Pancreas (tissue), 10 donors: Measurements from ENCODE around the gene FBXO33. TPM values are rescaled to one million over a fixed set of nuclear protein-coding genes. Genes with fewer than 3 reads are reported as not detected.

Source experiments
- ATAC-seq, 4 donors: fragments of 200-7000 bp; cut with Tn5 transposase; one replicate each; pipeline versions ENCODE4 v1.8.0 to v1.9.1; 2020; ENCODE audit warnings: mild to moderate bottlenecking in 4 of 4, moderate library complexity in 4 of 4
- DNase-seq, 6 donors: peaks; one replicate each; pipeline ENCODE4 v3.0.0-alpha.2; 2020
- FAIRE-seq: peaks from 2 replicates; lab custom pipeline; 2012; peaks lifted over from hg19 to GRCh38; lab: Jason Lieb, UNC
- H3K27ac ChIP-seq, 4 donors: fragments of 200-600 bp; sonication (generic); 1 replicate in 3 of 4; 2 replicates in 1 of 4; pipeline versions ENCODE4 v1.5.0 to v1.8.0; 2020
- H3K27me3 ChIP-seq, 4 donors: fragments of 200-600 bp; one replicate each; pipeline ENCODE4 v1.8.0; 2021
- H3K36me3 ChIP-seq, 3 donors: fragments of 200-600 bp; sonication (generic) in 1 of 3; one replicate each; pipeline versions ENCODE4 v1.5.0 to v1.8.0; 2020 to 2021
- H3K4me1 ChIP-seq, 3 donors: fragments of 200-600 bp; one replicate each; pipeline ENCODE4 v1.8.0; 2021
- H3K4me3 ChIP-seq, 4 donors: fragments of 200-600 bp; sonication (generic) in 2 of 4; one replicate each; pipeline versions ENCODE4 v1.5.0 to v1.8.0; 2020 to 2021
- H3K9me3 ChIP-seq, 4 donors: fragments of 200-600 bp; one replicate each; pipeline ENCODE4 v1.8.0; 2021
- CTCF ChIP-seq, 4 donors: fragments of 200-600 bp; sonication (generic) in 3 of 4; IDR thresholded peaks; one replicate each; pipeline versions ENCODE4 v1.5.0 to v1.8.0; 2021; ENCODE audit warnings: antibody characterized with exemption in 4 of 4
- WGBS, 2 donors: extraction: QIAGEN DNeasy Blood & Tissue Kit; methylation state at CpG; one replicate each; pipeline ENCODE4 v1.1.7; 2013; 5-methylcytosine and 5-hydroxymethylcytosine counted together
- intact Hi-C, 3 donors: fragments of 100-400 bp; cut with DNase I; formaldehyde crosslinking; loops; one replicate each; pipeline versions ENCODE4 v1.11.1 to v1.14.2; 2022
- polyA plus RNA-seq, 2 donors: library from polyadenylated mRNA; stranded (reverse); fragments of 200-250 nt; gene quantifications; one replicate each; pipeline ENCODE4 v1.2.3, GENCODE V29; 2013
- total RNA-seq, 6 donors: library from RNA; stranded (reverse); fragmentation: NEBNext Ultra II Directional in 4 of 6; extraction: Animal tissue kit (Norgen Biotek cat#: 25700) in 4 of 6; gene quantifications; one replicate each; pipeline versions ENCODE4 v1.2.1 to v1.2.4, GENCODE V29; 2021 to 2023
- donor health status: healthy with polysubstance abuse.
- donor health status: DM: no; HTN: no; CAD: no; lungs with moderate emphysema.
- donor health status: DM: no; HTN: no; CAD: no.
- donor health status: control.
- donor health status: control.
- donor health status: Bipolar disorder and iron deficiency.
- donor health status: DM: yes; HTN: yes; CAD: no.
- donor health status: DM: no; HTN: no; CAD: no.
- donor health status: DM: no; HTN: no; CAD: no.
- donor health status: DM: yes; HTN: yes; CAD: no.

Gene FBXO33
- total and polyA plus RNA-seq, 8 donors = 2.1 to 6.9 (median 4.8) TPM

GRCh38 chr14:39383741-39384140 lies 48.5 kb downstream of the FBXO33 start:
- no peaks in the 10 kb centered on the region for H3K9me3 ChIP-seq
- no peaks in the 10 kb centered on the region for H3K27me3 ChIP-seq
- no peaks in the 10 kb centered on the region for H3K36me3 ChIP-seq
- intact Hi-C loops = no loop called here
- no peak for ATAC-seq
- no peak for DNase-seq
- no peaks in the 10 kb centered on the region for H3K4me1 ChIP-seq
- no peak for TF ChIP-seq CTCF (IDR thresholded peaks at IDR 0.05)
- FAIRE-seq = no peak
- no peak overlapping the region for H3K27ac ChIP-seq
- no peak overlapping the region for H3K4me3 ChIP-seq
- WGBS, 2 donors = 69 to 89% methylated on average over 1 of the region's 1 CpG

- Histone ChIP-seq H3K27ac (no peak overlapping the region), H3K36me3 (no peaks in the 10 kb centered on the region), H3K4me3 (no peak overlapping the region), H3K9me3 (no peaks in the 10 kb centered on the region), H3K27me3 (no peaks in the 10 kb centered on the region), H3K4me1 (no peaks in the 10 kb centered on the region)
- TF ChIP-seq CTCF (IDR thresholded peaks at IDR 0.05) = no peak
- DNase-seq (no peak), ATAC-seq (no peak), FAIRE-seq (no peak)
- intact Hi-C loops = no loop called here
- WGBS, 2 donors = 91 to 93% methylated on average over 1 of the region's 1 CpG
Measured at GRCh38 chr14:39383026-39383660, 49.1 kb downstream of the FBXO33 start.

- ATAC-seq (no peak), DNase-seq (no peak), FAIRE-seq (no peak)
- TF ChIP-seq CTCF (IDR thresholded peaks at IDR 0.05) = no peak
- H3K27ac ChIP-seq = no peak overlapping the region
- intact Hi-C loops = no loop called here
- H3K36me3 ChIP-seq = no peaks in the 10 kb centered on the region
- no peak overlapping the region for H3K4me3 ChIP-seq
- no peaks in the 10 kb centered on the region for H3K9me3 ChIP-seq
- no peaks in the 10 kb centered on the region for H3K27me3 ChIP-seq
- no peaks in the 10 kb centered on the region for H3K4me1 ChIP-seq
- WGBS, 2 donors = 46 to 58% methylated on average over 3 of the region's 3 CpGs
Measured at GRCh38 chr14:39382463-39382862, 49.8 kb downstream of the FBXO33 start.

GRCh38 chr14:39381366-39381765 lies 50.9 kb downstream of the FBXO33 start:
- TF ChIP-seq CTCF (IDR thresholded peaks at IDR 0.05) = no peak
- no peaks in the 10 kb centered on the region for H3K27me3 ChIP-seq
- H3K4me3 ChIP-seq = no peak overlapping the region
- DNase-seq (no peak), FAIRE-seq (no peak), ATAC-seq (no peak)
- H3K9me3 ChIP-seq = no peaks in the 10 kb centered on the region
- H3K36me3 ChIP-seq = no peaks in the 10 kb centered on the region
- H3K27ac ChIP-seq = no peak overlapping the region
- 98% methylated on average over 4 of the region's 4 CpGs for WGBS, 2 donors
- intact Hi-C loops = no loop called here
- H3K4me1 ChIP-seq = no peaks in the 10 kb centered on the region

GRCh38 chr14:39376667-39377403 lies 55.4 kb downstream of the FBXO33 start:
- H3K9me3 ChIP-seq = no peaks in the 10 kb centered on the region
- TF ChIP-seq CTCF (IDR thresholded peaks at IDR 0.05) = no peak
- WGBS, 2 donors = 50 to 58% methylated on average over 4 of the region's 4 CpGs
- no peaks in the 10 kb centered on the region for H3K27me3 ChIP-seq
- peaks cover 0 to 4% (median 0%) of the 10 kb centered on the region in 3 donors for H3K4me1 ChIP-seq
- no peak for FAIRE-seq
- no peak overlapping the region for H3K4me3 ChIP-seq
- DNase-seq = no peak
- no peaks in the 10 kb centered on the region for H3K36me3 ChIP-seq
- intact Hi-C loops = no loop called here
- peak in 2 of 4 donors; percentile 12 to 37 for ATAC-seq
- H3K27ac ChIP-seq = no peak overlapping the region
